Transverse colon (tissue), 4 donors: ENCODE results near the gene GPR68.

Source experiments
- POLR2A ChIP-seq: fragments of 450-650 bp; IDR thresholded peaks from one replicate; pipeline ENCODE4 v1.6.1; 2016; ENCODE audit warnings: antibody characterized with exemption, mild to moderate bottlenecking, moderate library complexity
- POLR2AphosphoS5 ChIP-seq, 3 donors: sonication (generic); formaldehyde crosslinking; IDR thresholded peaks; one replicate each; pipeline ENCODE4 v1.6.1; 2016; ENCODE audit warnings: antibody characterized with exemption in 3 of 3
- TF ChIP-seq, protein P1 (sequence below), 5 experiments: fragments of 200-600 bp in 3 of 5; fragments of 450-650 bp in 2 of 5; sonication (generic) in 3 of 5; IDR thresholded peaks; 1 replicate in 2 of 5; 2 replicates in 3 of 5; pipeline ENCODE4 v1.5.1; 2016 to 2017; ENCODE audit warnings: antibody characterized with exemption in 5 of 5, inconsistent platforms in 3 of 5, mild to moderate bottlenecking in 2 of 5, moderate library complexity in 1 of 5

- TF ChIP-seq, protein P1, sequence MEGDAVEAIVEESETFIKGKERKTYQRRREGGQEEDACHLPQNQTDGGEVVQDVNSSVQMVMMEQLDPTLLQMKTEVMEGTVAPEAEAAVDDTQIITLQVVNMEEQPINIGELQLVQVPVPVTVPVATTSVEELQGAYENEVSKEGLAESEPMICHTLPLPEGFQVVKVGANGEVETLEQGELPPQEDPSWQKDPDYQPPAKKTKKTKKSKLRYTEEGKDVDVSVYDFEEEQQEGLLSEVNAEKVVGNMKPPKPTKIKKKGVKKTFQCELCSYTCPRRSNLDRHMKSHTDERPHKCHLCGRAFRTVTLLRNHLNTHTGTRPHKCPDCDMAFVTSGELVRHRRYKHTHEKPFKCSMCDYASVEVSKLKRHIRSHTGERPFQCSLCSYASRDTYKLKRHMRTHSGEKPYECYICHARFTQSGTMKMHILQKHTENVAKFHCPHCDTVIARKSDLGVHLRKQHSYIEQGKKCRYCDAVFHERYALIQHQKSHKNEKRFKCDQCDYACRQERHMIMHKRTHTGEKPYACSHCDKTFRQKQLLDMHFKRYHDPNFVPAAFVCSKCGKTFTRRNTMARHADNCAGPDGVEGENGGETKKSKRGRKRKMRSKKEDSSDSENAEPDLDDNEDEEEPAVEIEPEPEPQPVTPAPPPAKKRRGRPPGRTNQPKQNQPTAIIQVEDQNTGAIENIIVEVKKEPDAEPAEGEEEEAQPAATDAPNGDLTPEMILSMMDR (IDR thresholded peaks at IDR 0.05), result no peak
- TF ChIP-seq POLR2A (no peak), POLR2AphosphoS5 (IDR thresholded peaks at IDR 0.05) (no peak)
These were observed 21.3 kb downstream of the GPR68 start for GRCh38 chr14:91223028-91223783.
